GM20000 (cell line): ENCODE results near the gene USPL1.
"Not testable (repeated sequence)": the region's sequence is repeated elsewhere in the genome, so short reads cannot be mapped to it uniquely, and the experiment has no call there.

Experiments used
- DNase-seq: peaks from one replicate; pipeline ENCODE4 v3.0.0; 2012; ENCODE audit warnings: low spot score
- CTCF ChIP-seq: IDR thresholded peaks from 2 replicates; pipeline ENCODE4 v1.5.1; 2012; ENCODE audit warnings: mild to moderate bottlenecking, control low read depth; ENCODE audit errors: extremely low read depth, missing control alignments

The USPL1 gene

GRCh38 chr13:30645629-30646028 lies 27.9 kb downstream of the USPL1 start:
- no peak for TF ChIP-seq CTCF
- DNase-seq: no peak

GRCh38 chr13:30647420-30647819 lies 29.7 kb downstream of the USPL1 start:
- TF ChIP-seq CTCF: no peak
- no peak for DNase-seq

GRCh38 chr13:30647824-30648521 lies 30.3 kb downstream of the USPL1 start:
- TF ChIP-seq CTCF: no peak
- no peak for DNase-seq

- no peak for DNase-seq
- TF ChIP-seq CTCF: no peak
Observed at GRCh38 chr13:30648522-30649012, 30.8 kb downstream of the USPL1 start.

GRCh38 chr13:30651648-30652047 lies 33.9 kb downstream of the USPL1 start:
- DNase-seq: not testable (repeated sequence)

GRCh38 chr13:30652746-30653386 lies 35.1 kb downstream of the USPL1 start:
- DNase-seq: no peak
- TF ChIP-seq CTCF: no peak

- TF ChIP-seq CTCF: no peak
- no peak for DNase-seq
Observed at GRCh38 chr13:30654430-30654829, 36.7 kb downstream of the USPL1 start.

GRCh38 chr13:30656178-30656577 lies 38.5 kb downstream of the USPL1 start:
- no peak for TF ChIP-seq CTCF
- no peak for DNase-seq
